ENCODE results near the gene RNF212B.
A peak's percentile ranks its signal among the peaks of the same experiment; 100 is the strongest.
"Not testable (repeated sequence)": the region's sequence is repeated elsewhere in the genome, so short reads cannot be mapped to it uniquely, and the experiment has no call there.

The RNF212B gene

GRCh38 chr14:23277928-23278327 is 40.2 kb downstream of the RNF212B start:
- not testable (repeated sequence) for H3K9me3 ChIP-seq (ENCODE audit: insufficient read depth, low read depth, low read length); H3K4me3 ChIP-seq (ENCODE audit: low read length); H3K9ac ChIP-seq (ENCODE audit: low read depth, low read length); H3K27ac ChIP-seq (ENCODE audit: low read depth, low read length); H3K36me3 ChIP-seq (ENCODE audit: insufficient read depth, low read length)
- Histone ChIP-seq H3K27me3 (ENCODE audit: insufficient read depth, low read length) (peaks cover 42% of the 10 kb centered on the region), H3K4me1 (ENCODE audit: insufficient read depth, low read length) (peaks cover 12% of the 10 kb centered on the region; the same call in 1 of the 2 replicates)
- 92% methylated on average over 6 of the region's 6 CpGs for WGBS

- Histone ChIP-seq H3K9ac (ENCODE audit: low read depth, low read length) (no peak overlapping the region), H3K9me3 (ENCODE audit: insufficient read depth, low read depth, low read length) (no peaks in the 10 kb centered on the region), H3K27ac (ENCODE audit: low read depth, low read length) (no peak overlapping the region), H3K27me3 (ENCODE audit: insufficient read depth, low read length) (peaks cover 33% of the 10 kb centered on the region), H3K4me1 (ENCODE audit: insufficient read depth, low read length) (peaks cover 19% of the 10 kb centered on the region; the same call in 1 of the 2 replicates), H3K4me3 (ENCODE audit: low read length) (no peak overlapping the region), H3K36me3 (ENCODE audit: insufficient read depth, low read length) (no peaks in the 10 kb centered on the region; the same call in 1 of the 2 replicates)
- WGBS, result 94% methylated on average over 6 of the region's 6 CpGs
These were observed 43.5 kb downstream of the RNF212B start for GRCh38 chr14:23281247-23281646.

- Histone ChIP-seq H3K9ac (ENCODE audit: low read depth, low read length) (peak overlapping the region; percentile 75), H3K27me3 (ENCODE audit: insufficient read depth, low read length) (peaks cover 46% of the 10 kb centered on the region), H3K4me1 (ENCODE audit: insufficient read depth, low read length) (peaks cover 22% of the 10 kb centered on the region; the same call in 1 of the 2 replicates), H3K27ac (ENCODE audit: low read depth, low read length) (no peak overlapping the region), H3K36me3 (ENCODE audit: insufficient read depth, low read length) (no peaks in the 10 kb centered on the region; the same call in 1 of the 2 replicates), H3K4me3 (ENCODE audit: low read length) (peak overlapping the region; percentile 89), H3K9me3 (ENCODE audit: insufficient read depth, low read depth, low read length) (no peaks in the 10 kb centered on the region)
- 51% methylated on average over 8 of the region's 9 CpGs for WGBS
These were observed 47.2 kb downstream of the RNF212B start for GRCh38 chr14:23284654-23285529.

GRCh38 chr14:23285530-23286019 is 47.8 kb downstream of the RNF212B start:
- Histone ChIP-seq H3K27me3 (ENCODE audit: insufficient read depth, low read length) (peaks cover 53% of the 10 kb centered on the region), H3K36me3 (ENCODE audit: insufficient read depth, low read length) (no peaks in the 10 kb centered on the region; the same call in 1 of the 2 replicates), H3K4me3 (ENCODE audit: low read length) (peak overlapping the region; percentile 89), H3K9ac (ENCODE audit: low read depth, low read length) (peak overlapping the region; percentile 75), H3K9me3 (ENCODE audit: insufficient read depth, low read depth, low read length) (no peaks in the 10 kb centered on the region), H3K4me1 (ENCODE audit: insufficient read depth, low read length) (peaks cover 17% of the 10 kb centered on the region; the same call in 1 of the 2 replicates), H3K27ac (ENCODE audit: low read depth, low read length) (no peak overlapping the region; the same call in 1 of the 2 replicates)
- 3% methylated on average over 19 of the region's 22 CpGs for WGBS

- Histone ChIP-seq H3K9ac (ENCODE audit: low read depth, low read length) (peak within 1 kb of the TSS; percentile 75), H3K27me3 (ENCODE audit: insufficient read depth, low read length) (peaks cover 57% of the 10 kb centered on the region), H3K36me3 (ENCODE audit: insufficient read depth, low read length) (no peaks in the 10 kb centered on the region; the same call in 1 of the 2 replicates), H3K4me3 (ENCODE audit: low read length) (peak within 1 kb of the TSS; percentile 89), H3K9me3 (ENCODE audit: insufficient read depth, low read depth, low read length) (no peaks in the 10 kb centered on the region), H3K4me1 (ENCODE audit: insufficient read depth, low read length) (peaks cover 12% of the 10 kb centered on the region; the same call in 1 of the 2 replicates), H3K27ac (ENCODE audit: low read depth, low read length) (peak within 1 kb of the TSS; percentile 44)
- WGBS, result 1% methylated on average over 53 of the region's 53 CpGs
These were observed 48.5 kb downstream of the RNF212B start, which contains the start of gene HOMEZ for GRCh38 chr14:23286020-23286901. Gene HOMEZ, minus strand, starts transcription at chr14:23286132. Its CDS starts 180 bp downstream, at chr14:23285952.

GRCh38 chr14:23286902-23287479 is 49.3 kb downstream of the RNF212B start:
- Histone ChIP-seq H3K9me3 (ENCODE audit: insufficient read depth, low read depth, low read length) (no peaks in the 10 kb centered on the region), H3K4me3 (ENCODE audit: low read length) (peak overlapping the region; percentile 89), H3K27ac (ENCODE audit: low read depth, low read length) (no peak overlapping the region), H3K27me3 (ENCODE audit: insufficient read depth, low read length) (peaks cover 62% of the 10 kb centered on the region), H3K9ac (ENCODE audit: low read depth, low read length) (peak overlapping the region; percentile 68; the same call in 1 of the 2 replicates), H3K36me3 (ENCODE audit: insufficient read depth, low read length) (no peaks in the 10 kb centered on the region; the same call in 1 of the 2 replicates), H3K4me1 (ENCODE audit: insufficient read depth, low read length) (peaks cover 12% of the 10 kb centered on the region; the same call in 1 of the 2 replicates)
- WGBS, result 81% methylated on average over 5 of the region's 6 CpGs

GRCh38 chr14:23294734-23295561 is 57.2 kb downstream of the RNF212B start:
- no peak overlapping the region for H3K9ac ChIP-seq (ENCODE audit: low read depth, low read length)
- H3K4me3 ChIP-seq (ENCODE audit: low read length), result no peak overlapping the region
- no peaks in the 10 kb centered on the region; the same call in 1 of the 2 replicates for H3K4me1 ChIP-seq (ENCODE audit: insufficient read depth, low read length)
- no peaks in the 10 kb centered on the region for H3K9me3 ChIP-seq (ENCODE audit: insufficient read depth, low read depth, low read length)
- WGBS, result 33% methylated on average over 24 of the region's 24 CpGs
- H3K27me3 ChIP-seq (ENCODE audit: insufficient read depth, low read length), result peaks cover 98% of the 10 kb centered on the region
- no peaks in the 10 kb centered on the region for H3K36me3 ChIP-seq (ENCODE audit: insufficient read depth, low read length)
- no peak overlapping the region for H3K27ac ChIP-seq (ENCODE audit: low read depth, low read length)

- H3K9me3 ChIP-seq (ENCODE audit: insufficient read depth, low read depth, low read length), result no peaks in the 10 kb centered on the region
- H3K4me1 ChIP-seq (ENCODE audit: insufficient read depth, low read length), result peaks cover 5% of the 10 kb centered on the region; the same call in 1 of the 2 replicates
- WGBS, result 90% methylated on average over 7 of the region's 7 CpGs
- H3K27me3 ChIP-seq (ENCODE audit: insufficient read depth, low read length), result peaks cover 96% of the 10 kb centered on the region
- no peak overlapping the region for H3K27ac ChIP-seq (ENCODE audit: low read depth, low read length)
- no peak overlapping the region for H3K9ac ChIP-seq (ENCODE audit: low read depth, low read length)
- H3K36me3 ChIP-seq (ENCODE audit: insufficient read depth, low read length), result no peaks in the 10 kb centered on the region
- H3K4me3 ChIP-seq (ENCODE audit: low read length), result no peak overlapping the region
These were observed 58.5 kb downstream of the RNF212B start for GRCh38 chr14:23296012-23296777.

- H3K4me3 ChIP-seq (ENCODE audit: low read length), result no peak overlapping the region
- no peak overlapping the region for H3K27ac ChIP-seq (ENCODE audit: low read depth, low read length)
- H3K36me3 ChIP-seq (ENCODE audit: insufficient read depth, low read length), result no peaks in the 10 kb centered on the region
- no peak overlapping the region for H3K9ac ChIP-seq (ENCODE audit: low read depth, low read length)
- H3K9me3 ChIP-seq (ENCODE audit: insufficient read depth, low read depth, low read length), result no peaks in the 10 kb centered on the region
- H3K4me1 ChIP-seq (ENCODE audit: insufficient read depth, low read length), result peaks cover 5% of the 10 kb centered on the region; the same call in 1 of the 2 replicates
- WGBS, result 84% methylated on average over 7 of the region's 7 CpGs
- peaks cover 87% of the 10 kb centered on the region for H3K27me3 ChIP-seq (ENCODE audit: insufficient read depth, low read length)
These were observed 59.4 kb downstream of the RNF212B start for GRCh38 chr14:23297096-23297495.
